Liver (tissue), 9 donors: Measurements from ENCODE around the gene MRPS18B. TPM values are rescaled to one million over a fixed set of nuclear protein-coding genes. Genes with fewer than 3 reads are reported as not detected.

Source experiments
- DNase-seq: peaks from one replicate; pipeline ENCODE4 v3.0.0-alpha.2; 2017; ENCODE audit warnings: low spot score
- H3K27ac ChIP-seq, 2 donors: one replicate each; pipeline ENCODE4 v1.7.0; 2013; ENCODE audit warnings: inconsistent platforms in 2 of 2, low read length in 2 of 2, control low read depth in 1 of 2, low read depth in 1 of 2, mild to moderate bottlenecking in 1 of 2
- H3K27me3 ChIP-seq, 4 donors: one replicate each; pipeline versions ENCODE4 v1.6.1 to v1.7.0; 2013; ENCODE audit warnings: low read length in 3 of 4, inconsistent platforms in 1 of 4, mild to moderate bottlenecking in 1 of 4, moderate library complexity in 1 of 4; ENCODE audit not compliant: control insufficient read depth in 4 of 4, insufficient read depth in 4 of 4
- H3K36me3 ChIP-seq, 4 donors: one replicate each; pipeline versions ENCODE4 v1.6.1 to v1.7.0; 2013; ENCODE audit warnings: low read length in 3 of 4, mild to moderate bottlenecking in 3 of 4, low read depth in 1 of 4, moderate library complexity in 1 of 4; ENCODE audit not compliant: control insufficient read depth in 4 of 4, insufficient read depth in 3 of 4
- H3K4me1 ChIP-seq, 4 donors: one replicate each; pipeline versions ENCODE4 v1.6.1 to v1.7.0; 2013; ENCODE audit warnings: low read length in 3 of 4, mild to moderate bottlenecking in 3 of 4, moderate library complexity in 1 of 4; ENCODE audit not compliant: control insufficient read depth in 4 of 4, insufficient read depth in 4 of 4
- H3K4me3 ChIP-seq, 3 donors: one replicate each; pipeline versions ENCODE4 v1.6.1 to v1.7.0; 2013; ENCODE audit warnings: low read length in 3 of 3, control low read depth in 1 of 3, low read depth in 1 of 3, mild to moderate bottlenecking in 1 of 3
- H3K9ac ChIP-seq, 2 donors: one replicate each; pipeline ENCODE4 v1.7.0; 2013; ENCODE audit warnings: low read length in 2 of 2, mild to moderate bottlenecking in 2 of 2, moderate library complexity in 2 of 2, control low read depth in 1 of 2, low read depth in 1 of 2
- H3K9me3 ChIP-seq, 4 donors: one replicate each; pipeline versions ENCODE4 v1.6.1 to v1.7.0; 2013; ENCODE audit warnings: low read length in 3 of 4; ENCODE audit not compliant: control insufficient read depth in 4 of 4
- EGR1 ChIP-seq, 2 donors: IDR thresholded peaks; 2 replicates each; pipeline ENCODE4 v1.6.1; 2016 to 2018; ENCODE audit warnings: antibody characterized with exemption in 2 of 2, low read depth in 2 of 2
- FOXA1 ChIP-seq: IDR thresholded peaks from 2 replicates; pipeline ENCODE4 v1.6.1; 2016; ENCODE audit warnings: antibody characterized with exemption
- FOXA2 ChIP-seq: IDR thresholded peaks from 2 replicates; pipeline ENCODE4 v1.6.1; 2016; ENCODE audit warnings: antibody characterized with exemption
- GABPA ChIP-seq, 2 donors: IDR thresholded peaks in 1 of 2; conservative IDR thresholded peaks in 1 of 2; 2 replicates each; pipeline ENCODE4 v1.6.1; 2016; ENCODE audit warnings: antibody characterized with exemption in 2 of 2, mild to moderate bottlenecking in 1 of 2, moderate library complexity in 1 of 2
- HNF4A ChIP-seq, 2 donors: conservative IDR thresholded peaks; 2 replicates each; pipeline ENCODE4 v1.6.1; 2016; ENCODE audit warnings: antibody characterized with exemption in 2 of 2, mild to moderate bottlenecking in 2 of 2
- HNF4G ChIP-seq: IDR thresholded peaks from 2 replicates; pipeline ENCODE4 v1.6.1; 2016; ENCODE audit warnings: antibody characterized with exemption
- JUND ChIP-seq, 2 donors: IDR thresholded peaks; 2 replicates each; pipeline ENCODE4 v1.6.1; 2016; ENCODE audit warnings: antibody characterized with exemption in 2 of 2
- NR2F2 ChIP-seq: IDR thresholded peaks from 2 replicates; pipeline ENCODE4 v1.6.1; 2016; ENCODE audit warnings: antibody characterized with exemption
- RAD21 ChIP-seq, 2 donors: IDR thresholded peaks; 2 replicates each; pipeline ENCODE4 v1.6.1; 2016; ENCODE audit warnings: antibody characterized with exemption in 2 of 2, mild to moderate bottlenecking in 2 of 2
- RXRA ChIP-seq, 2 donors: IDR thresholded peaks; 2 replicates each; pipeline ENCODE4 v1.6.1; 2017 to 2018; ENCODE audit warnings: antibody characterized with exemption in 2 of 2, mild to moderate bottlenecking in 1 of 2
- SP1 ChIP-seq: IDR thresholded peaks from 2 replicates; pipeline ENCODE4 v1.6.1; 2018; ENCODE audit warnings: antibody characterized with exemption, mild to moderate bottlenecking
- TAF1 ChIP-seq: conservative IDR thresholded peaks from 2 replicates; pipeline ENCODE4 v1.6.1; 2016; ENCODE audit warnings: antibody characterized with exemption, mild to moderate bottlenecking
- YY1 ChIP-seq: IDR thresholded peaks from 2 replicates; pipeline ENCODE4 v1.6.1; 2016; ENCODE audit warnings: antibody characterized with exemption, mild to moderate bottlenecking
- WGBS: extraction: QIAGEN DNeasy Blood & Tissue Kit; methylation state at CpG from one replicate; pipeline ENCODE4 v1.1.7; 2013; 5-methylcytosine and 5-hydroxymethylcytosine counted together
- polyA plus RNA-seq, 2 donors: library from polyadenylated mRNA; stranded (reverse) in 1 of 2; unstranded in 1 of 2; fragments of 200-250 nt in 1 of 2; fragments of >200 nt in 1 of 2; fragmentation: Nextera tagmentation in 1 of 2; extraction: Ambion mirVana in 1 of 2; gene quantifications; one replicate each; pipeline versions ENCODE4 v1.2.1 to v1.2.3, GENCODE V29; 2013 to 2015
- total RNA-seq, 2 donors: library from RNA; depleted of rRNA; stranded (reverse); fragments of >200 nt; gene quantifications; one replicate each; pipeline ENCODE4 v1.2.3, GENCODE V29; 2014
- TF ChIP-seq, protein P1 (sequence below): fragments of 150-350 bp; IDR thresholded peaks from 2 replicates; pipeline ENCODE4 v1.5.1; 2017; ENCODE audit warnings: improper control_type of control experiment, low read depth, low read length; ENCODE audit not compliant: missing input control
- TF ChIP-seq, protein P2 (sequence below): IDR thresholded peaks from 2 replicates; pipeline ENCODE4 v1.6.1; 2016; ENCODE audit warnings: antibody characterized with exemption
- TF ChIP-seq, protein P3 (sequence below): IDR thresholded peaks from 2 replicates; pipeline ENCODE4 v1.6.1; 2016; ENCODE audit warnings: antibody characterized with exemption
- TF ChIP-seq, protein P4 (sequence below): IDR thresholded peaks from 2 replicates; pipeline ENCODE4 v1.6.1; 2016; ENCODE audit warnings: antibody characterized with exemption
- TF ChIP-seq, protein P5 (sequence below): IDR thresholded peaks from 2 replicates; pipeline ENCODE4 v1.6.1; 2016; ENCODE audit warnings: antibody characterized with exemption, mild to moderate bottlenecking
- donor health status: healthy.
- donor health status: healthy.
- donor health status: healthy.
- donor health status: healthy.
- donor health status: healthy.

The MRPS18B gene
- total and polyA plus RNA-seq, 4 donors, result 50.5 to 81.9 (median 69.4) TPM

DNA sequence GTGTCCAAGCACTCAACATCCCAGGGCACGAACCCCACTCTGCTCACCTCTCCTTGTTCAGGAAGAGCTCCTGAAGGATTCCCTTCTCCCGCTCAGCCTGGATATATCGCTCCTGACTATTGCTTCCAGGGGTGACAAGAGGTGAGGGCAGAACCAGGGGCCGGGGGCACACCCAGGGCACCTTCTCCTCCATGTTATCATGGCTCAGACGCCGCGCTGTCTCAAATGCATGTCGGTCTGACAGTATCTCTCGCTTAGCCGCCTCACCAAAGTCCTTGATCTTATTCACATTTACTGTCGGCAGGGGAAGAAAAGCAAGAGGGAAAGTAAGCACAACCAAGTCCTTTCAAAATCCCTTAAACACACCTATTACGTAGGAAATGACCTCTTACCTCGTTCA, 13.7 kb upstream of the MRPS18B start:
- DNase-seq, result no peak
- H3K27ac ChIP-seq, result no peak overlapping the region
- H3K36me3 ChIP-seq, result peaks cover 34 to 81% (median 70%) of the 10 kb centered on the region in 4 donors
- WGBS, result 93% methylated on average over 13 of the region's 13 CpGs
- H3K9ac ChIP-seq, result no peak overlapping the region
- no peaks in the 10 kb centered on the region for H3K27me3 ChIP-seq
- TF ChIP-seq, protein P1, sequence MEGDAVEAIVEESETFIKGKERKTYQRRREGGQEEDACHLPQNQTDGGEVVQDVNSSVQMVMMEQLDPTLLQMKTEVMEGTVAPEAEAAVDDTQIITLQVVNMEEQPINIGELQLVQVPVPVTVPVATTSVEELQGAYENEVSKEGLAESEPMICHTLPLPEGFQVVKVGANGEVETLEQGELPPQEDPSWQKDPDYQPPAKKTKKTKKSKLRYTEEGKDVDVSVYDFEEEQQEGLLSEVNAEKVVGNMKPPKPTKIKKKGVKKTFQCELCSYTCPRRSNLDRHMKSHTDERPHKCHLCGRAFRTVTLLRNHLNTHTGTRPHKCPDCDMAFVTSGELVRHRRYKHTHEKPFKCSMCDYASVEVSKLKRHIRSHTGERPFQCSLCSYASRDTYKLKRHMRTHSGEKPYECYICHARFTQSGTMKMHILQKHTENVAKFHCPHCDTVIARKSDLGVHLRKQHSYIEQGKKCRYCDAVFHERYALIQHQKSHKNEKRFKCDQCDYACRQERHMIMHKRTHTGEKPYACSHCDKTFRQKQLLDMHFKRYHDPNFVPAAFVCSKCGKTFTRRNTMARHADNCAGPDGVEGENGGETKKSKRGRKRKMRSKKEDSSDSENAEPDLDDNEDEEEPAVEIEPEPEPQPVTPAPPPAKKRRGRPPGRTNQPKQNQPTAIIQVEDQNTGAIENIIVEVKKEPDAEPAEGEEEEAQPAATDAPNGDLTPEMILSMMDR, result no peak
- TF ChIP-seq, protein P2, sequence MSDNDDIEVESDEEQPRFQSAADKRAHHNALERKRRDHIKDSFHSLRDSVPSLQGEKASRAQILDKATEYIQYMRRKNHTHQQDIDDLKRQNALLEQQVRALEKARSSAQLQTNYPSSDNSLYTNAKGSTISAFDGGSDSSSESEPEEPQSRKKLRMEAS, result no peak
- no peak for TF ChIP-seq FOXA1
- no peak for TF ChIP-seq TAF1
- TF ChIP-seq GABPA (IDR thresholded peaks at IDR 0.05 in 1 of 2, conservative IDR thresholded peaks at IDR 0.05 in 1 of 2), result no peak
- no peak for TF ChIP-seq JUND (IDR thresholded peaks at IDR 0.05)
- TF ChIP-seq YY1, result no peak
- TF ChIP-seq HNF4A (conservative IDR thresholded peaks at IDR 0.05), result no peak
- TF ChIP-seq RAD21 (IDR thresholded peaks at IDR 0.05), result no peak
- TF ChIP-seq RXRA (IDR thresholded peaks at IDR 0.05), result no peak
- no peak for TF ChIP-seq HNF4G
- TF ChIP-seq, protein P3, sequence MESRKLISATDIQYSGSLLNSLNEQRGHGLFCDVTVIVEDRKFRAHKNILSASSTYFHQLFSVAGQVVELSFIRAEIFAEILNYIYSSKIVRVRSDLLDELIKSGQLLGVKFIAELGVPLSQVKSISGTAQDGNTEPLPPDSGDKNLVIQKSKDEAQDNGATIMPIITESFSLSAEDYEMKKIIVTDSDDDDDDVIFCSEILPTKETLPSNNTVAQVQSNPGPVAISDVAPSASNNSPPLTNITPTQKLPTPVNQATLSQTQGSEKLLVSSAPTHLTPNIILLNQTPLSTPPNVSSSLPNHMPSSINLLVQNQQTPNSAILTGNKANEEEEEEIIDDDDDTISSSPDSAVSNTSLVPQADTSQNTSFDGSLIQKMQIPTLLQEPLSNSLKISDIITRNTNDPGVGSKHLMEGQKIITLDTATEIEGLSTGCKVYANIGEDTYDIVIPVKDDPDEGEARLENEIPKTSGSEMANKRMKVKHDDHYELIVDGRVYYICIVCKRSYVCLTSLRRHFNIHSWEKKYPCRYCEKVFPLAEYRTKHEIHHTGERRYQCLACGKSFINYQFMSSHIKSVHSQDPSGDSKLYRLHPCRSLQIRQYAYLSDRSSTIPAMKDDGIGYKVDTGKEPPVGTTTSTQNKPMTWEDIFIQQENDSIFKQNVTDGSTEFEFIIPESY, result no peak
- TF ChIP-seq, protein P4, sequence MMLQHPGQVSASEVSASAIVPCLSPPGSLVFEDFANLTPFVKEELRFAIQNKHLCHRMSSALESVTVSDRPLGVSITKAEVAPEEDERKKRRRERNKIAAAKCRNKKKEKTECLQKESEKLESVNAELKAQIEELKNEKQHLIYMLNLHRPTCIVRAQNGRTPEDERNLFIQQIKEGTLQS, result no peak
- TF ChIP-seq FOXA2, result no peak
- TF ChIP-seq, protein P5, sequence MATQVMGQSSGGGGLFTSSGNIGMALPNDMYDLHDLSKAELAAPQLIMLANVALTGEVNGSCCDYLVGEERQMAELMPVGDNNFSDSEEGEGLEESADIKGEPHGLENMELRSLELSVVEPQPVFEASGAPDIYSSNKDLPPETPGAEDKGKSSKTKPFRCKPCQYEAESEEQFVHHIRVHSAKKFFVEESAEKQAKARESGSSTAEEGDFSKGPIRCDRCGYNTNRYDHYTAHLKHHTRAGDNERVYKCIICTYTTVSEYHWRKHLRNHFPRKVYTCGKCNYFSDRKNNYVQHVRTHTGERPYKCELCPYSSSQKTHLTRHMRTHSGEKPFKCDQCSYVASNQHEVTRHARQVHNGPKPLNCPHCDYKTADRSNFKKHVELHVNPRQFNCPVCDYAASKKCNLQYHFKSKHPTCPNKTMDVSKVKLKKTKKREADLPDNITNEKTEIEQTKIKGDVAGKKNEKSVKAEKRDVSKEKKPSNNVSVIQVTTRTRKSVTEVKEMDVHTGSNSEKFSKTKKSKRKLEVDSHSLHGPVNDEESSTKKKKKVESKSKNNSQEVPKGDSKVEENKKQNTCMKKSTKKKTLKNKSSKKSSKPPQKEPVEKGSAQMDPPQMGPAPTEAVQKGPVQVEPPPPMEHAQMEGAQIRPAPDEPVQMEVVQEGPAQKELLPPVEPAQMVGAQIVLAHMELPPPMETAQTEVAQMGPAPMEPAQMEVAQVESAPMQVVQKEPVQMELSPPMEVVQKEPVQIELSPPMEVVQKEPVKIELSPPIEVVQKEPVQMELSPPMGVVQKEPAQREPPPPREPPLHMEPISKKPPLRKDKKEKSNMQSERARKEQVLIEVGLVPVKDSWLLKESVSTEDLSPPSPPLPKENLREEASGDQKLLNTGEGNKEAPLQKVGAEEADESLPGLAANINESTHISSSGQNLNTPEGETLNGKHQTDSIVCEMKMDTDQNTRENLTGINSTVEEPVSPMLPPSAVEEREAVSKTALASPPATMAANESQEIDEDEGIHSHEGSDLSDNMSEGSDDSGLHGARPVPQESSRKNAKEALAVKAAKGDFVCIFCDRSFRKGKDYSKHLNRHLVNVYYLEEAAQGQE, result no peak
- no peak for TF ChIP-seq SP1
- TF ChIP-seq NR2F2, result no peak
- TF ChIP-seq EGR1 (IDR thresholded peaks at IDR 0.05; ENCODE audit: low read depth in 2 of 2), result no peak
- no peak overlapping the region for H3K4me3 ChIP-seq
- H3K4me1 ChIP-seq, result no peaks in the 10 kb centered on the region
- no peaks in the 10 kb centered on the region for H3K9me3 ChIP-seq
